HL-60/S4 treated with retinoic acid at 250 ng/mL for 4 days and 3 days (cell line): ENCODE data around the gene PRKCE.

Experiments used
- in situ Hi-C: fragments of 300-500 bp; cut with MboI; formaldehyde crosslinking; loops from 2 replicates; pipeline ENCODE4 v1.7.0; 2022; ENCODE audit warnings: low sequenced_read_pairs

The PRKCE gene

DNA sequence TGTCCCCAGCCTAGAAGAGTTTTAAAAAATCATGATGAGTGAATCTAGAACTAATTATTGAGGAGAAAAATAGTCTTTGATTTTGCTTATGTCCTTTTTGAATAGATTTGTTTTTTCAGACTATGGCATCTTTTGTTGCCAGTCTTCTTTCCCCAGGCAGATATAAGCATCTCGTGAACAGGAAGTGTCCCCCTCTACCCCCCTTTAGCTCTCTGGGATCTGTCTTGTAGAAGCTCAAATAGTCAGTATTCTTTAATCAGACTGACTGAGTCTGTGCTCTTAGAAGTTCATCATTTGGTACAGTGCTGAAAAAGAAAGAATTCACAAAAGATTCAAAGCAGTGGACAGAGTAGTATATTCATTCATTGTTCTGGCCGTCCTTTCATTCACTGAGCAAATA is 10.4 kb downstream of the PRKCE start:
- in situ Hi-C loops = no loop called here

DNA sequence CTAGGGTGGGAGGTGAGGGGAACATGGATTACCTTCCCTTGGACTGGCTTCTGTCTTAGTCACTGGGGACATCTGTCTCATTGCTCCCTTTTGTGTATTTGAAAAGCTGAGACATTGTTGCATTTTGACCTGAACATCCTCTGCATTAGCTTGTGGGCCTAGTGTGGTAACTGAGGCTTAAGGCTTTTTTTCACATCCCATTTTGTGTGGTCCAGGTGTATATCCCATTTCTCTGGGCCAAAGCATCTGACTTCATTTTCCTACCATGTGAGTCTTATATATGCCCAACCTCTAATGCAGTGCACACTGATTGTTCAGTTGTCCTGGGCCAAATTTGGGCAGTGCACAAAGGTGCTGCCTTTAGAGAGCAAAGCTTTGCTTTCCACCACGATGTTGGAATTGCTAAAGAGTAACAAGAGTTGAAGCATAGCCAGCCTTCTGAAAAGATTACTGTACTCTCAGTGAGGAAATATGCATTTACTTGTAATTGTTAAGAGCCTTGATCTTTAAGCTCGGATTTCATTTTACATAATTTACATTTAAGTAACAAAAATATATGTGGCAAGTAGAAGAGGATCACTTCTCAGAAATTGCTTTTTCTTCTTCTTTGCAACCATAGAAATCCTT is 13.3 kb downstream of the PRKCE start:
- in situ Hi-C loops = no loop called here

DNA sequence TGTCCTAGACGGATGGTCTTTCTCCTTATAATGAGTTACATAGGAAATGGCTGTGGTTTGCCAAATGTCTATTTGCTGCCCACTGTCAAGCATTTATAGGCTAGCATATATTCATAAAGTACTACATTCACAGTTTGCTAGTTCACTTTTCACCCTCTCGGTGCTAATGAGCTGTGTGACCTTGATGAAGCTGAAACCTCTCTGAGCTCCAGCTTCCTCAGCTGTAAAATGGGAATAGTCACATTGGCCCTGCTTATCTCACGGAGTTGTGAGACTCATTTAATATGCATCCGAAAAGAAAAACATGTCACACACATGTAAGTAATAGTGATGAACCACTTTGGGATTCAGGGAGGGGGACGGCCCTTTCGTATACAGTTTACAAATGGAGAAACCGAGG is 17.0 kb downstream of the PRKCE start:
- in situ Hi-C loops = no loop called here

DNA sequence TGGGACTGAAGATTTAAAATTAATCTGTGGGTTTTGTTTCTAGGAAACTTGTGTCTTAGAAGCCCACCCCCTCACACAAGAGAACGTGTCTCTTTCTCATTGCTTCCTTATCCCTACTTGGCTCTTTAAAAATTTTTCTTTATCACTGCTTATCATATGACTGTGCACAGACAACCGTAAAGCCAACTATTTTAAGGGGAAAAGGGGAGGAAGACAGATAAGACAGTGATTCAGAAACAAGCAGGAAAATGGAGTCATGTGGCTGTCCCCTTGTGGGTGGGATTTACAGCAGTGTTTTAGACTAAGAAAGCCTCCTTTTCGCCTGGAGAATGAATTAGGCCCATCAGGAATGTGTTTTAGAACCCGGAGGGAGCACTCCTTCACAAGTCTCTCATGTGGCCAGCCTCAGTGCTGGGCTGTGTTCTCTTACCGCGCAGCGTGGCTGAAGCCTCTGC is 17.6 kb downstream of the PRKCE start:
- in situ Hi-C loops = no loop called here

DNA sequence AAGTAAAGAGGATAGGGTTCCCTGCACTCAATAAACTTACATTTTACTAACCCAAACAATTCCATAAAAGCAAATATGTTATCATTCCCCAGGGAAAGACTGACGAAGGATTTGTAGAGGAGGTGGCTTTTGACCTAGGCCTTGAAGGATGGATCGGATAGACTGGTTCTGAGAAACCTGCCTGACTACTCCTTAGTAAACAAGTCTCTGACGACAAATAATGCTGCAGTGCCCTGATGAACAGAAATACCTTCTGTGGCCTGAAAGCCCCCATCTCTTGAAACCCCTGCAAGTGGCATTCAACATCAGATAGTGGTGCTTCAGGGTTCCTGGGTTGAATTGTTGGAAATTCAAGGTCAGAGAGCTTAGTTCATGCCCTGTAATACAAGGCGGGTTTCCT is 19.2 kb downstream of the PRKCE start:
- in situ Hi-C loops = no loop called here

DNA sequence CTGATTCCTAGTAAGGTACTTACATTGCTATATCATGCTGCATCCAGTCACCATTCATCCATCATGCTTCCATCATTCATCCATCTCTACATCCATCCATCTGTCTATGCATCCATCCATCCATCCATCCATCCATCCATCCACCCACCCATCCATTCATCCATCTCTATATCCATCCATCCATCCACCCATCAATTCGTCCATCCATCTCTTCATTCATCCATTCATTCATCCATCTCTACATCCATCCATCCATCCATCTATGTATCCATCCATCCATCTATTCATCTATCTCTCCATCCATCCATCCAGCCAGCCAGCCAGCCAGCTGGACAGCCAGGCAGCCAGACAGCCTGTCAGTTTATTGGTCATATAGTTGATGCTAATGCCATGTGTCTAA is 20.7 kb downstream of the PRKCE start:
- in situ Hi-C loops = no loop called here

DNA sequence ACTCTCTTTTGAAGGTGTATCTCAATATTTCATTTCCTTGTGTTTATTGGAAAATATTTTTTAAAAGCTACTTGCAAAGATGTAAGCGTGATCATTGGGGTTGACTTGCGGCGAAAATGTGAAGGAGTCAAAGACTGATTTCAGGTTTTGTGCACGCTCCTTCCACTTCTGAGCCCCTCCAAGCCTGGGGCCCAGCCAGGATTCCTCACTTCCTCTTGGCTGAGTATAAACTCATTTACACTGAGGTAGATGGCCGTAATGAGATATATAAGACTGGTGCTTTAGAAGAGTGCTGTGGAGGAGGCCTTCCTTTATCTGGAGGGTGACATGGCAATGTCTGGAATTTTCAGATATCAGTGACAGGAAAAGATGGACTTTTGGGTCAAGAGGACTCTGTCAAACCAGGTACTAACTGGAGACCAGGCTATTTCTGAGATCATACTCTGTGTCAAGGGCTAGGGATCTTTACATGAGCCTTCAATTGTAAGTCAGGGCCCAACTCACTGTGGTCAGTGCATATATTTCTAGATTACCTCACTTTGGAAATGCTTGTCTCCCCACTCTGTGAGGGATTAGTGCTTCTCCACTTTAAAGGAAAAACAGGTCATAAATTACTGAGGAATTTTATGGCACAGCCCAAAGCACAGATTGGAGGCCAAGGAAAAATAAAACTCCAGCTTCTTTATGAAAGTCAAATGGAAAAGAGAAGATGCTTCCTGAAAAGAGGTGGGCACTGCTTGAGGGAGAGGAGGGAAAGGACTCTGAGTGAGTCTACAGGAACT is 22.8 kb downstream of the PRKCE start:
- in situ Hi-C loops = no loop called here

DNA sequence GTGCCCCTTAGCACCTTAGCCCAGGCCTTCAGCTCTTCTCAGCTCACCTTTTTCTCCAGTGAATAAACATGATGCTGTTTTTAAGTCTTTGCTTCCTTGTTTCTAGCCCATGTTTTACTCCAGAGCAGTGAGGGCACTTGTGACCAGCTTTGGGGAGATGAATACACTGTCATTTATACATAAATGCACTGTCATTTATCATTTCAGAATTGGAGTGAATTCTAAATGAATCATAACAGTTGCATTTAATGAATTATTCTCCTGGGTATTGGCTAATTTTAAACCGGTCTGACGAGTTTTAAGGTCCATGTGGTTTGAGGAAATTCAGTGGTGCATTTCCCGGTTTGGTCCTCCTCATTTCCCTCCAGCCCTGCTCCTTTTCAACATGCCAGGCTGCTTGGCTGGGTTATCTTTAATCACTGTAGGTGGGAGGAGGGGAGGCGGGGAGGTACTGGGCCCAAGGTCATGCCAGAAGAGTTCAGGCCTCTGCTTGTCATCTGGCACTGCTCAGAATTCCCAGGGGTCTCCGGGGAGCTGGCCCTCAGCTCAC is 23.9 kb downstream of the PRKCE start:
- in situ Hi-C loops = no loop called here

DNA sequence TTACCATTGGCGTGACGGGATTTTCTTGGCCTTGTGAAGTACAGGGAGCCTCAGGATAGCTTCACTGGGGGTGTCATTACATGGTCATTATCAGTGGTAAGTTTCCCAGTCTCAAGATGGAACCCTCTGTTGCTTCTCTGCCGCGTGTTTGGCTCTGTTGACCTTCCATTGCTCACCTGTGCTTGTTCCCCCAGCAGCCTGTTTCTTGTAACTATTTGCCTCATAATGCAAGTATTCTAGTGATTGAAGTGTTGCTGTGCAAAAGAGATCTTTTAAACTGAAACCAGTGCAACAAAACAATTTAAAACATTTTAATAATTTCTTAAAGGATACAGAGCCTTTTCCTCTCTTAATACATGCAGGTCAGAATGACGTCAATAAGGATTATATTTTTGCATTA is 24.6 kb downstream of the PRKCE start:
- in situ Hi-C loops = no loop called here

DNA sequence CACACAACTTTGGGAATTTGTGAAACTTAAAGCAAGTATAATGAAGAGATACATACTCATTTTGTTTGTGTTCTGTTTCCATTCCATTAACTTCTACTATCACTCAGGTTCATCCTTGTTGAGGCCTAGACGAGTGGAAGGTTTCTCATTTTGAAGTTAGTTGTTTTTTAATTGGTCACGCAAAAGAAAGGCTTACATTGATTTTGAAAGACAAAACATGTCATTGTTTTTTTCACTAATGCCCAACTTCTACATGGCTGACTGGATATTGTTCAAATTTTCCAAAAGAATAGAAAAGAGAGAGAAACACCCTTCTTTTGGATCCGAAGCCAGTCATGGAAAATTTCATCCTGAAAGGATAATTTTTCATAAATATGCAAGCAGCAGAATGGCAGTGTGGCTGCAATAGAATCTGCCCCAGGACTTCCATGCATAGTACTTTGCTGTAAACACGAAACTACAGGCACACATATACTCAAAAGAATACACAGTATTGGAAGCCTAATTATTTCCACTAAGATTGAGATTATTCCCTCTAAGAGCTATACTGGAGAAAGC is 27.4 kb downstream of the PRKCE start:
- in situ Hi-C loops = no loop called here

DNA sequence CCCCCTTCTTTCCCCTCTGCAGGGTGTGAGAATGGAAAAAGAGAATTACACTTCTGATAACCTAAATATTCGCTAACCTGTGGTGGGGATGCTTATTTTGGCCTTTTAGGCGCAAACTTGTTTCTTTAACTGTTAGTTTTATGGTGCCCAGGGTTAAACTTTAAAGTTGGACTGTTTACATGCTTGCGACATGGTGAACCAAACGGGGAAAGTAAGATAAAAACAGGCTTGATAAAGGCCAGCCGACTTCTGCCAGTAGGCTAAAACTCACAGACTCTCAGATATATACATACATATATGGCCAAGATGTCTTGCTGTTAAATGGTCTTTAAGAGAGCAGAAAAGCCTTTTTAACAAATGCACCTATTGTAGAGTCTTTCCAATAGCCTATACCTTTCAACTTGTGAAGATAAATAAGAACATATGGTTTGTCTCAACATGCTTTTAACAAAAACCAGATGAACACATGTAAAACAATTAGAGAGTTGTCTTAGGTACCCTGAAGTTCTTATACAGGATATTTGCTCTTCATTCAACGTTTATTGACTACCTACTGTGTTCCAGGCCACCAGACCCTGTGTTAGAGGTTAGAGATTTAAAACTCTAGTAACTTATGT is 29.0 kb downstream of the PRKCE start:
- in situ Hi-C loops = no loop called here

DNA sequence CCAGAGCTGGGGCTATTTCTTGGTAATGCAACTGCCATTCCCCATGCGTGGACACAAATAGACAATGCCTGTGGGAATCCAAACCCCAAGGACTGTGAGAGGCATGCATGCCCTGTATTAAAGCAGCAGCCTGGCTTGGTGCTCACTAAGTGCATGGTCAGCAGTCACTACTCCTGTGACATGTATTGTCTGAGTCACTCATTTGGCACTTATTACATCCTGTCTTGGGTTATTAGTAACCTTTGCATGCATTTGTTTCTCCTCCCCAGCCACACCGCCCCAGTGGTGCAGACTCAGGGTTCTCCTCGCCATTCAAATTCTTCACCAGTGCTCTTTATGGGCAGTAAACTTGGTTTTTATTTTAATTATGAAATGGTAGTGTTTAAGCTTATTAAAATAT is 30.2 kb downstream of the PRKCE start:
- in situ Hi-C loops = no loop called here

DNA sequence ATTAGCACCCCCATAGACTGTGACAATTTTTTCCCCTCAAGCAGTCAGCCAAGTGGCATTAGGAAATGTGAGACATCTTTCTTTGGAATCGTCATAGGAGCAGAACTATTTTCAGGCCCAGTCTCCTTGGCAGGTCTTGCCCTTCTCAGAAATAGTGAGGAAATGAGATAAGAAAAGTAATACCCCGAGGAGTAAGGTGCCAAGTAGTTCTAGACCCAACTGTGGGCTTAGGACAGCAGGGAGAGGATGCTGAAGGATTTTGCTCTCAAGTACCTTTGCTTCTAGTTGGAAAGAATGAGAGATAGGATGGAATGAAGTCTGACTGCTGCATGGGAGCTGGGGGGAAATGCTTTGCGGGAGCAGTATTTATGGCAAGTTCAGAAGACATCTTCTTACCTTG is 31.8 kb downstream of the PRKCE start:
- in situ Hi-C loops = no loop called here

DNA sequence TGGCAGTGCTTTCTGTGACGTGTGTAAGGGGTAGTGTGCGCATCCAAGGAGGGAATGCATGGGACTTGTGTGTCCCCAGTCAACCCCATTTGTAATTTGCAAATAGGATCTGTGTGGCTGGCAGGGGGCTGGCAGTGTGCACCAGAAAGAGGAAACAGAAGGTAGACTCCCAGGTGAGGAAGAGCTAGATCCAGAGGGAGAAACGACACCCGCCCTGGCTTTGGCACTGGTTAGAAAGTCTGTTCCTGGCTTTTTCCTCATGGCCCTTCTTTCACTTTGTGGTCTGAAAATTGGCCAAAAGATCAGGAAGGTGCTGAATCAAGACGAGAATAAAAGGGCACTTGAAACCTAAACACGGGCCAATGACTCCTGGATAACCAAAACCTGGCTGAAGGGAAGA is 33.3 kb downstream of the PRKCE start:
- in situ Hi-C loops = no loop called here

DNA sequence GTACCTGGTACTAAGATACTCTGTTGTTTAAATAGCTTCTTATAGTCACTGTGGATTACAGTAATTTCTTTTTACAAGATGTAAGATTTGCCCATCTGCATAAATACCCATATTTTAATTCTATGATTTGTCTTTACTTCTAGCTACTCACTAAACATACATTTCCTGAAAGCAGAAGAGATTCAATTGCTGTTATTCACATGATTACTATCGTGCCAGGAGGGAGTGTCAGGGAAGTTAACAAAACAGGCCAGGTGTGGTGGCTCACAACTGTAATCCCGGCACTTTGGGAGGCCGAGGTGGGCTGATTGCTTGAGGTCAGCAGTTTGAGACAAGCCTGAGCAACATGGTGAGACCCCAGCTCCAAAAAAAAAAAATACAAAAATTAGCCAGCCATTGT is 33.8 kb downstream of the PRKCE start:
- in situ Hi-C loops = no loop called here

DNA sequence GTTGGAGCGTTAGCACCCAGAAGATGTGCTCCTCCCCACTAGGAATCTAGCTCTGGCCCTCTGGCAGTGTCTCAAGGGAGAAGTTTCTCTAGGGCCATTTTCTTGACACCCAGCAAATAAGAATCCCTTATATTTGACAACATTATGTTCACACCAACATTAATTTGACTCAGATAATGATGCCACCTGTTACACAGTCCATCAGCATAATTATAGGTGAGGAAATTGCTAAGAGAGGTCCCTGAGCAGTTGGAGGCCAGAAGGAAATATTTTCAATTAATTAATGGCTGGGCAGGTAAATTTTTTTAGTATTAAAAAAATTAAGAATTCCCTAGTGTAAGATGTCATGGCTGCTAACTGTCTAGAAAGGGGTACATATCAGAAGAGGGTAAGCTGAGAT is 36.5 kb downstream of the PRKCE start:
- in situ Hi-C loops = no loop called here

DNA sequence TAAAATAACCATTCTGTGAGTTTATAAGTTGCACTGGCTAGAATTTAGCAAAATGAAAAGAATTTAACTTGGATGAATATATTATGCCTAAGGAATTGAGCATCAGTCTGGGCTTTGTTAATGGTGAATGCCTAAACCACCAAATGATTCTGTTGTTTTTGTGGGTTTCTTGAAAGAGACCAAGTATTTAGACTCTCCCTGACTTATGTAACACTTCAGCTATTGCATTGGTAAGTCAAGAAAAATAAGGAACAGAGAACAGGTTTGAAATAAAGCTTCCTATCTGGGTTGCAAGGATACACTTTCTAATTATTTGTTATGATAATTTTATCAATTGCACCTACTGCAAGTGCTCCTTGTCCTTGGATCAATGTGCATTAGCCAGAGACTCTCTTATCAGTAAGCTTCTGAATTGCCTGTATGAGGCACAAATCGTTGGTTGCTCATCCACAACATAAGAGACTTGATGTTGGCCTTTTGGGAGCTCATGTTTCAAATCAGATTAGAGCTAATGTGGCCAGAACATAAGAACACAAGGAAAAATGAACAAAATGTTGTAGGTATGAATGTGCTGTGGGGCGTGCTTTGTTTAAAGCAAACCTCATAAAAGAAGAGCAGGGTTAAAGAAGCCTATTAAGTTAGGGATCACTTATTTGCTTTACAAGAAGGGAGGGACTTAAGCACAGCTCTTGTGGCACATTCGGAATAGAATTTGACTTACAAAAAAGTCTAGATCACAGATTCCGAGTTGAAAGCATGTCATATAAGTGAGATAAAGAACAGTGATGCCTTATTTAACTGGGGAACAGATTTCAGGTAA is 37.2 kb downstream of the PRKCE start:
- in situ Hi-C loops = no loop called here

DNA sequence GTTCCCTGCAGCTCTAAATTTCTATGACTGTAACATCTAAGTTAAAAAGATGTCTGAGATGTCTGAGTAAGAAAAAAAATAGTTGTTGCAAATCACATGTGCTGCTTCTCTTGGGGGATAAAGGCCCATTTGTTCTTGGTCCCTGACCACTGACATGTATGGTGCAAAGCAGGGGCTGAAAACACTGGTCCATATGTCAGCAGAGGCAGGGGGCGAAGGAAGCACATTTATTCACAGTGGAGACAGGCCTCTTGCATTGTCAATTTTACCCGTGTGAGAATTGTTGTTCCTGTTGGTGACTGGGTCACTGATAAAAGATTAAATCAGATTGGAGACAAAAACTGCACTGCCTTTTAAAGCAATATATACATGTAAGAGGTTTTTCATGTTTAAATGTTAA is 38.8 kb downstream of the PRKCE start:
- in situ Hi-C loops = no loop called here

DNA sequence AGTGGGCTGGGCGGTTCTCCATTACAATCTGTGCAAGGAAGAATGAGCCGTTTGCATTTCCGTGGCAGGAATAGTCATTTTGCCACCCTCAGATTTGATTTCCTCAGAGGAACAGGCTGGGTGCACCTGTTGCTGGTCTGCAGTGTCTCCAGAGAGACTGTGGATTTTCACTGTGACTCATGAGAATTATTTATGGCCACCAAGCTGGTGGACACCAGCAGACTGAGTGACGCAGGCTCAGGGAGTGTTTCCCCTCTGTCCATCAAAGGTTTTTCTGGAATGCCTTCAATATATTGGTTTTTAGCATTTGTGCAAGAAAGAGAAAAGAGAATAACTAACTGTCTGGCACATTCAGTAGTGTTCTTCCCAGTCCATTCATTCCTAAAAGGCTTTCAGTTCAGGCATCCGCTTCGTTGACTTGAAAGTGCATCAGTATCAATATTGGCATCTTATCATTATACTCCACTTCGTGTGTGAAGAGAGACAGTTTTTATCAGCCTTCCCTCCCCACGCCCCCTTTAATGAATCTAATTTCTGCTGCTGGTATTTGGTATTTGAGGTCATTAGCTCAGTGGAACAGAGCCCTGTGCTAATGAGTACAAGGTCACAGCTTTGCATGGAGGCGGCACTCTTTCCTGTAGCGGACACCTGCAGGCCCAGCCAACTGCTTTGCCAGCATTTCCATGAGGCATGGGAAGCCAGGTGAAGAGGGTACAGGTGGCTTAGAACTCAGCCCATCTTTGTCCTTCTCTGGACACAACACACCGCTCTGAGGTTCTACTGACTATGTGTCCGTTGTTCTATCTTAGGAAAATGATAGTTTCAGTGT is 39.9 kb downstream of the PRKCE start:
- in situ Hi-C loops = no loop called here

DNA sequence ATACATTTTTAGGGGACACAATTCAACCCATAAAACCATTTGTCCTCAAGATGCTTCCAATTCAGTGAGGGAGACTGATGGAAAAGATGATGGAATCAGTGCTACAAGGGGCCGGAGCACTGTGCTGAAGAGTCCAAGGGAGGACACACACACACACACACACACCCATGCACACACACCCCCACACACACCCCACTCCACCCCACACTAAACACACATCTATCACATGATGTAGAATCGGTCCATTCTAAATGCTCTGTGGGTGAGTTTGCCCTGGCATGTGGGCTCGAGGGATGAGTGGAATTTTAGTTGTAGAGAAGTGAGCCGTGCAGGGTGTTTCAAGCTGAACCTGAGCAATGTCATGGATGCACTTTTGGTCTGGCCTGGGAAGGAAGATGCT is 41.1 kb downstream of the PRKCE start:
- in situ Hi-C loops = no loop called here
